SJSA1 (cell line): ENCODE measurements around the gene AHDC1. TPM values are rescaled to one million over a fixed set of nuclear protein-coding genes. Genes with fewer than 3 reads are reported as not detected.
A peak's percentile ranks its signal among the peaks of the same experiment; 100 is the strongest.

Source experiments
- DNase-seq, 2 experiments: peaks; one replicate each; pipeline ENCODE4 v3.0.0-alpha.2; 2015 to 2020; ENCODE audit warnings: low spot score in 2 of 2, low read depth in 1 of 2
- H3K27ac ChIP-seq: fragments of 250-450 bp; sonication (Bioruptor Pico); 2 replicates; pipeline ENCODE4 v1.5.1; 2020; ENCODE audit warnings: mild to moderate bottlenecking, moderate library complexity
- H3K27me3 ChIP-seq: fragments of 250-450 bp; sonication (Bioruptor Pico); replicated peaks from 2 replicates; pipeline ENCODE4 v1.5.1; 2020; ENCODE audit warnings: mild to moderate bottlenecking, moderate library complexity
- H3K36me3 ChIP-seq: fragments of 250-450 bp; sonication (Bioruptor Pico); 2 replicates; pipeline ENCODE4 v1.5.1; 2020; ENCODE audit warnings: mild to moderate bottlenecking
- H3K4me1 ChIP-seq: fragments of 250-450 bp; sonication (Bioruptor Pico); replicated peaks from 2 replicates; pipeline ENCODE4 v1.6.1; 2021; ENCODE audit warnings: mild to moderate bottlenecking
- H3K4me3 ChIP-seq: fragments of 250-450 bp; sonication (Bioruptor Pico); 2 replicates; pipeline ENCODE4 v1.5.1; 2020; ENCODE audit warnings: mild to moderate bottlenecking
- H3K9me3 ChIP-seq: fragments of 250-450 bp; sonication (Bioruptor Pico); replicated peaks from 2 replicates; pipeline ENCODE4 v1.5.1; 2020; ENCODE audit warnings: mild to moderate bottlenecking
- total RNA-seq: library from RNA; depleted of rRNA; stranded (reverse); fragments of >200 nt; shearing (Covaris generic); gene quantifications from 2 replicates; pipeline ENCODE4 v1.2.3, GENCODE V29; 2014

The AHDC1 gene
- total RNA-seq, 1 experiment from 2014 or later: 2.9 TPM

DNA sequence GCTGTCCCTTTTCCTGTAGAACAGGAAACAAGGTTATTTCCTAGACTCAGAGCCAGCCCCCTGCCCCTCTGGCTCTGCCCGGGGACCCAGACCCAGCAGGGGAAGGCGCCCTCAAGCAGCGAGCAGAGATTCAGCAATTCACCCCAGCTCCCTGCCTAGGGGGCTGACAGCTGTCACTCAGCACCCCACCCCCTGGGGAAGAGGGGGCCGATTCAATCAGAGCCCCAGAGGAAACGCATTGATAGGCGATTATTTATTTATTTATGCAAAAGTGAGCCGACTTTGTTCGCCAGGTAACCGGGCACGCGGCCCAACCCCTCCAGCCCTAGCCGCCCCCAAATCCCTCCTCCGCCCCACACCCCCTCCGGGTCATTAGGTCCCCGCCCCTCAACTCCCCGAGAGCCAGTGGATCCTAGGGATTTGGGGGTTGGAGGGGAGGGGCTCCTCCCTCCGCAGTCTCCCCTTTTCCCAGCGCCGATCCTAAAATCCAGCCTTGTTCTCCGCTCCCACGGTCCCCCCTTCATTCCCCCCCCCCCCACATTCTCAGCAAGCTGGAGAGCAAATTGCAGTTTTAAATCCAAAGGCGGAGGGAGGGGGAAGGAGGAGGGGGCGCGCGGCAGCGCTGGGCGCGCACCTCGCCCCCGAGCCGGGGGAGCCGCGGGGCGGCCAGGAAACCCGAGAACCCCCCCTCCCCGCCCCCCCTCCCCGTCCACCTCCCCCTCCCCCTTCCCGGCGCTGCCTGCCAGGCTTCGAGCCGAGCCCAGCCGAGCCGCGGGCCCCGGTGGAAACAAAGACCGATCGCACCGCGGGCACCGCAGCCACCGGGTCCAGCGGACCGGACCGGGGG is 1.3 kb downstream of the AHDC1 start:
- no peaks in the 10 kb centered on the region for H3K27me3 ChIP-seq
- H3K27ac ChIP-seq: peak overlapping the region; percentile 52
- H3K9me3 ChIP-seq: no peaks in the 10 kb centered on the region
- peak in 1 of 2 experiments; percentile 42 for DNase-seq
- peak overlapping the region; percentile 96 for H3K4me3 ChIP-seq
- H3K4me1 ChIP-seq: peaks cover 55% of the 10 kb centered on the region
- peaks cover 3% of the 10 kb centered on the region; the same call in 1 of the 2 replicates for H3K36me3 ChIP-seq

DNA sequence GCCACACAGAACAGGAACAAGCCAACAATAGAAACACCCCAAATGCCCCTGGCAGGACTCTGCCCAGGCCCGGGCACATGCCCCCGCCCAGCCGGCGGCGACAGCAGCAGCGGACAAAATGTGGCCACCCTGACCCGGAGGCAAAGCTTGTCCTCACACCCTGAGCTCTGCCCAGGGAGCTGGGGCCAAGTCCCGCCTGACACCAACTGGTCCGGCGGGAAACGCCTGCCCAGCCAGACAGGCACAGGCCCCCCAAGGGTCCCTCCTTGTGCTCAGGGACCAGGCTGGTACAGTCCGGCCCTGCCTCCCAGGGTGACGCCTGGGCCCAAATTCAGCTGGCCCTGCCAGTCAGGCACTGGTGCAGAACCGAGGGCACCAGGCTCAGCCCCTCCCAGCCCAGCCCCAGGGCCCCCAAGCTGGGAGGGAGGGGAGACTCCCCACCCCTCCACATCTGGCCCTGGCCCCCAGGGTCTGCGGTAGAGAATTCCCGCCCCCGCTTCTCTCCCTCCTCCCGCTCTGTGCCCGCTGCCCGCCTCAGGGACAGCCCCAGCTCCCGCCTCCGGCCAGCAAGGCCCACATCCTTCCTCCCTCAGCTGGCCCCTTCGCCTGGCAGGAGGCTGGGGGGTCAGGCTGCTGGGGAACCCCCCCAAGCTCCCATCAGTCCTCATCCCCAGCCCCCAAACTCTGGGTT is 2.0 kb downstream of the AHDC1 start:
- peak in 1 of 2 experiments; percentile 45 for DNase-seq
- peak overlapping the region; percentile 96 for H3K4me3 ChIP-seq
- H3K9me3 ChIP-seq: no peaks in the 10 kb centered on the region
- H3K27me3 ChIP-seq: no peaks in the 10 kb centered on the region
- H3K27ac ChIP-seq: peak overlapping the region; percentile 35; the same call in 1 of the 2 replicates
- peaks cover 3% of the 10 kb centered on the region; the same call in 1 of the 2 replicates for H3K36me3 ChIP-seq
- H3K4me1 ChIP-seq: peaks cover 56% of the 10 kb centered on the region

DNA sequence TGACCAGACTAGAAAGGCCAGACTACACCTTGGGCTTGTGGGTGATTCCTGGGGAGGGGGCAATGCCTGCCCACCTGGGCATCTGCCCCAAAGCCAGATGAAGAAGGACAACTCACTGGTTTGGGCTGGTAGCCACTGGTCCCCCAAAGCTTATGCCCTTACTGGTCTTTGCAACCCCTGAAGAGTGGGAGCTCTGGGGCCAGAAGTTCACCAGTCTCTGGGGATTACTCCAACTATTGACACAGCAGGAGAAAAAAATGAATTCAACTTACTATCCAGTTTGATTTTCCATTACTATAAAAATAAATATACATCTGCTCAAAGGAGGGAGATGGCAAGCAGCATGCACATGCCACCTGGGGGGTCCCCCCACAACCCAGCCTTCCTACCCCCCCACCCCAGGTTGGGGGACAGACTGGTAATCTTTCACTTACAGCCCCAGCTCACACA is 2.6 kb downstream of the AHDC1 start:
- DNase-seq: no peak
- H3K9me3 ChIP-seq: no peaks in the 10 kb centered on the region
- peak overlapping the region; percentile 96 for H3K4me3 ChIP-seq
- peak overlapping the region; percentile 35; the same call in 1 of the 2 replicates for H3K27ac ChIP-seq
- H3K27me3 ChIP-seq: no peaks in the 10 kb centered on the region
- peaks cover 6% of the 10 kb centered on the region for H3K36me3 ChIP-seq
- H3K4me1 ChIP-seq: peaks cover 50% of the 10 kb centered on the region

DNA sequence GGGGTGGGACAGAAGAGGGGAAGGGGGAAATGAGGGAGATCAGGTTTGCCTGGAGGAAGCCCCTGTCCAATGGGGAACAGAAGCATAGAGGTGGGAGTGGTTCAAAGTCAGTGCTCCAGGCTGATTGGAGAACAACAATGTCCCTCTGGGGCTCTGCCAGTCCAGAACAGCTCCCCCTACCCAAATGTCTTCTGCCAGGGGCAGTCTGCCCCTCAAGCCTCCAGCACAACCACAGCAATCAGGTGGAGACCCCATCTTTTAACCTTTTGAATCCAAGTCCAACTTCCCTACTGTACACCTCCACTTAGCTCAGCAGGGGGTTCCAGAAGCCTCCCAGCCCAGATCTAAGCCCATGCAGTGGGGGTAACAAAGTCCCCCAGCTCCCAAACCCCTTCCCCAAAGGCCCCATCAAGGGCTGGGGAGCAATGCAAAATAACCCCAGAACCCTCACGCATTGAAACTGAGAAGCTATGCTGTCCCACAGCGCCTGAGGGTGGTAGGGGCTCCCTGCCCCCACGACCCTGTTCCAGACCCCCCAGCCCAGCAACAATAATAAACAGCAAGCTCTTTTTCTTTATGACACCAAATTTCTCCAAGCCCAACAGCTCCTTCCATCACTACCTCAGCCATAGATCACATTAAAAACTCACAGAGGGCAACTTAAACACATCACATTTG is 3.3 kb downstream of the AHDC1 start:
- no peak overlapping the region for H3K4me3 ChIP-seq
- no peaks in the 10 kb centered on the region for H3K9me3 ChIP-seq
- H3K36me3 ChIP-seq: peaks cover 9% of the 10 kb centered on the region
- H3K27ac ChIP-seq: no peak overlapping the region
- H3K27me3 ChIP-seq: no peaks in the 10 kb centered on the region
- peaks cover 46% of the 10 kb centered on the region for H3K4me1 ChIP-seq
- DNase-seq: no peak

DNA sequence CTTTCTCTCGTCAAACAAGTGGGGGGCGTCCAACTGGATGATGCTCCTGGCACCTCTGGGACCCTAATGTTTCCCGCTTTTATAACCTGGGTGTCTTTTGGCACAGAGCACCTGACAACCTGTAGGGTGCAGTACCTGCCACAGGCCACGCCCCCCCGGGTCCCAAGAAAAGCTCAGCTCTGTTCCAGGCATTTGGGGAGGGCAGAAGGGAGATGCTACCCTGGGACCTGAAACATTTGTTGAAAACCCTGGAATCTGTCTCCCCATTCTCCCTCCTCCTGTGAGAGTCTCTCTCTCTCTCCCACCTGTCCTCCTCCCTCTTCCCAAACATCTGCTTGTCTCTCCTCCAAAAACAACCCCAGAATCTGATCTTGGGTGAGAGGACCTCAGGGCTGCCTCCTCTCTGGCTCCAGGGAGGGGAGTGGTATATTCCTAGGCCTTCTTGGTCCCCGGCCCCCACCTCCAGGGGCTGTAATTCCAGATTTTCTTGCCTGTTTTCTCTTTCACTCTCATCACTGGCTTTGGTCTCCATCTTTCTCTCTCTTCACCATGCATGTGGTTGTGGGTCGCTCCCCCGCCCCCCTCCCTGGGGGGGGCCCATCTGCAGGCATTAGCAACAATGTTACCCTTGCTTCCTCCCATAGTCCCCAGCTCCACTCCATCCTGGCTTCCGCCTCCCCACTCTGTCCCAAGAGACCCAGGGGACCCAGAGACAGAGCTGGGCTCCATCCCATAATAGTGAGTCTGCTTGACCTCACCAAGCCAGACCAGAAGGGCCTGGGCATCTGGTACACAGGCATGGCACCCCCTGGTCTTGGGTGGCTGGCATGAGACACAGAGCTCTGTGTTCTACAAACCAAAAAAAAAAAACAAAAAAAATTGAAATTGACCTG is 4.1 kb downstream of the AHDC1 start:
- no peak for DNase-seq
- no peak overlapping the region for H3K27ac ChIP-seq
- H3K9me3 ChIP-seq: no peaks in the 10 kb centered on the region
- no peak overlapping the region for H3K4me3 ChIP-seq
- peaks cover 52% of the 10 kb centered on the region for H3K4me1 ChIP-seq
- H3K27me3 ChIP-seq: no peaks in the 10 kb centered on the region
- H3K36me3 ChIP-seq: peaks cover 9% of the 10 kb centered on the region

DNA sequence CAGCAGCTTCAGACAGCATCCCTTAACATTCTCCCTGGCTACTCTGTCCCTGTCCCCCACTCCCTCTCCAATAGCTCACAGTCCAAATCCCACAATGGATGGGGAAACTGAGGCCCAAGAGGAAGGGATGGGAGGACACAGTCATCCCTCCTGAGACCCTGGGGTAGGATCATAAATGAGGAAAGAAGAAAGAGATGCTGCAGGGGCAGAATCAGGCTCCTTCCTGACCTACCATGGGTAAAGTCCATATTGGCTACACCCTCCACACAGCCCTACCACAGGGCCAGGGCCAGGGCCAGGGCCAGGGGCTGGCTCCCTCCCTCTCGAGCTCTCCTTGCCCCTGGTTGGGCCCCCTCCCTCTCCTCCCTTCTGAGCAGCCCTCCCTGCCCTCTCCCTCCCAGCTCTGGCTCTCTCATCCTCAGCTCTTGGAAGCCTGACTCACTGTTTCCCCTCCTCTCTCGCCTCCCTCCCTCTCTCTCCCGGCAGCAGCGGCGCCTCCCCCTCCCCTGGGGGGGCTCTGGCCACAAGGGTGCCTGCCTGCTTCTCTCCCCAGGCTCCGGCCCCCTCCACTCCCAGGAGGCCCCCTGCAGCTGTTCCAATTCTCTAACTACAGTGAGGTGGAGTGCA is 4.9 kb downstream of the AHDC1 start:
- DNase-seq: peak; percentile 46 to 72
- Histone ChIP-seq H3K4me3 (no peak overlapping the region), H3K36me3 (peaks cover 9% of the 10 kb centered on the region), H3K27ac (no peak overlapping the region), H3K4me1 (peaks cover 52% of the 10 kb centered on the region), H3K9me3 (no peaks in the 10 kb centered on the region), H3K27me3 (no peaks in the 10 kb centered on the region)

DNA sequence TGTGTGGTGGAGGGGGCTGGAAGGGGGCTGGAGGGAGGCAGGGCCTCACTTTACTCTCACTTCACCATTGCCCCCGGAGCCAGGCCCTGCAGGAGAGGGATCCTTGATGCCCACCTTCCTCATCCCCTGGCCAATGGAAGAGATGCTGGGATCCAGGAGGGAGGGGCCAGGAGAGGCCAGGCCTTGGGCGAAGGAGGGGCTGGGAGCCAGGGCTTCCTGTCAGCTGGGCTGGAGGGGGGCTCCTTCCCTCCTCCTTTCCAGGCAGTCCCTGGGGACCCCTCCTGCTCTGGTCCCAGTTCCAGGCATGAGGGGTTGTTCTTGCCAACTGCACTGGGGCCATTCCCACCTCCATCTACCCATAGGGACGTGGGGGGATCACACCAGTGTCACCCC is 5.7 kb downstream of the AHDC1 start:
- no peak for DNase-seq
- Histone ChIP-seq H3K27ac (no peak overlapping the region), H3K4me1 (peaks cover 52% of the 10 kb centered on the region), H3K36me3 (peaks cover 9% of the 10 kb centered on the region), H3K9me3 (no peaks in the 10 kb centered on the region), H3K27me3 (no peaks in the 10 kb centered on the region), H3K4me3 (no peak overlapping the region)

DNA sequence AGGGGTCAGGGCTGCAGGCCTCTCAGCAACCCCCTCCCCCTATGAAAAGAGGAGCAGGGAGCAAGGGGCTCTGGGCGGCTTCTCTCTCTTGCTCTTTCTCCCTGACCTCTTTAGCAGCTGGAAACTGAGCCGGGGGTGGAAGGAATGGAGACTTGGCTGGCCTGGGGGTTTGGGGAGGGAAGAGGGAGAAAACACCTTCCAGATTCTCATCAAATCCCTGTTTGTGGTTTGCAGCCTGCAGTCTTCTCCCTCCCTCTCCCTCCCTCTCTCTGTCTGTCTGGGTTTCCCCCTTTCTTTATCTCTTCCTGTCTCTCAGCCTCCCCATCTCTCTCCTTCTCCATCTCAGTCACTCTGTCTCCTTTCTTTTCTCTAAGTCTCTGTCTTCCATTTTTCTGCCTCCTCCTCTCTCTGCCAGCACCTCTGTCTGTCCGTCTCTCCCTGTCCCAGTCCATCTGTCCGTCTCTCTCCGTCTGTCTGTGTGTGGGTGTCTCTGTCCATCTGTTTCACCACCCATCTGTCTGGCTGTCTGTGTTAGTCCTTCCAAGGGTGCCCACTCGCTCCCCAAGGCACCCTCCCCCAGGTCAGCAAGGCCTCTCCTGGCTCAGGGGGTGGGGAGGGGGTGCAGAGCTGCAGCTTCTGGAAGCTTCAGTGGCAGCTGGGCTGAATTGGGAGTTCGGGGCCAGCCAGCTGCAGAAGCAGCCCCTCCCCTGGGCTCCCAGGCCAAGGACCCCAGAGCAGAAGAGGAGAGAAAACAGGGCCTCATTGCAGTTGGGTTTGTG is 6.2 kb downstream of the AHDC1 start:
- H3K9me3 ChIP-seq: no peaks in the 10 kb centered on the region
- H3K36me3 ChIP-seq: peaks cover 6% of the 10 kb centered on the region; the same call in 1 of the 2 replicates
- peaks cover 52% of the 10 kb centered on the region for H3K4me1 ChIP-seq
- DNase-seq: no peak
- H3K27ac ChIP-seq: no peak overlapping the region
- no peak overlapping the region for H3K4me3 ChIP-seq
- H3K27me3 ChIP-seq: no peaks in the 10 kb centered on the region

DNA sequence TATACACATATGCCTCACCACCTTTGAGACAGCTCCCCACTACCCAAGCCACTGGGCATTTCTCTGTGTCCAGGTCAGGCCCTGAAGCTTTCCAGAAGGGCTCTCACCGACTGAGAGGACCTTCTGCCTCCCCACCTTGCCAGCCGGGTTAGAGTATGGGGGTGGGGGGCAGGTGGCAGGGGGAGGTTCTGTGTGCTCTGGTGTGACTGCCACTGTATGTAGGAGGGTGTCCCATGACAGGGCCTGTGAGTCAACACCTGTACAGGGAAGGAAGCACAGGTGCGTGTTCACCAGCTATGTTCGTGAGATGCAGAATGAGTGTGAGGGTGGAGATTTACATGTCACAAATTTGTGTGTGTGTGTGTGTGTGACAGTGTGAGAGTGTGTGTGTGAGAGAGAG is 7.0 kb downstream of the AHDC1 start:
- H3K27ac ChIP-seq: no peak overlapping the region
- no peaks in the 10 kb centered on the region for H3K9me3 ChIP-seq
- H3K4me1 ChIP-seq: peaks cover 47% of the 10 kb centered on the region
- H3K4me3 ChIP-seq: no peak overlapping the region
- no peak for DNase-seq
- no peaks in the 10 kb centered on the region for H3K27me3 ChIP-seq
- H3K36me3 ChIP-seq: peaks cover 6% of the 10 kb centered on the region; the same call in 1 of the 2 replicates

DNA sequence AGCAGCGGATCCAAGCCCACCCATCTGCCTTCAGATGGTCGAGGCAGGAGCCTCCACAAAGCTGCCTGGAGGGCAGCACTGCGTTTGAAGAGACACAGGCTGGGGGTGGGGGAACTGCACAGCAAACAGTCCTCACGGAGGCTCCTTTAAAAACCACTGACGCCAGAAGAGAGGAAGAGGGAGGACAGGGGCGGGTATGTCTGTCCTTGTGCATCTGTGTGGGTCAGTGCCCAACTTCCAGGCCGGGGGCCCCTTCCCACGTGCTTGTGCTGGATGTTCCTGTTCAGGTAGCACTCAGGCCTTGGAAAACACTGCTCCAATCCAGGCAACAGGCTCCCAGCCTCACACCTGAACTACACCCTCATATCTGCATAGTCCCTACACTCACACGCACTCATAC is 7.7 kb downstream of the AHDC1 start:
- no peak for DNase-seq
- no peak overlapping the region for H3K4me3 ChIP-seq

DNA sequence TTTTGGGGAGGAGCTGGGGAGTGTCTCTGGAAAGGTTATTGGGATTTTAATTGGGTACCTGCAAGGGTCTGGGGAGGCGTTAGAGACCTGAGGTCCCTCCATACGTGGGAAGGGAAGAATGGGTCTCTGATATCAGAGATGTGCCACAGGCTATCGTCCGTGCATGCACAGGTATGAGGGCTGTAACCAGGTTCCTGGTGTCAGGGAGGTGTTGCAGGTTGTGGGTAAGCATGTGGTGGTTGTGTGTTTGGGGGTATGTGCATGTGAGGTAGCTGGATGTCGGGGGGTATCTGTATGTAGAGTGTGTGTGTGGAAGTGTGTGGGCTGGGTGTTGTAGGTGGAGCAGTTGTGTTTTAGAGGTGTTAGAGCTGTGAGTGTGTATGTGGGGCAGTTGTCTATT is 8.3 kb downstream of the AHDC1 start:
- DNase-seq: no peak
- H3K27me3 ChIP-seq: no peaks in the 10 kb centered on the region
- H3K4me1 ChIP-seq: peaks cover 33% of the 10 kb centered on the region
- H3K27ac ChIP-seq: no peak overlapping the region
- no peaks in the 10 kb centered on the region for H3K9me3 ChIP-seq
- peaks cover 16% of the 10 kb centered on the region; the same call in 1 of the 2 replicates for H3K36me3 ChIP-seq
- no peak overlapping the region for H3K4me3 ChIP-seq

More for the DNA sequence above, 7.7 kb downstream of the AHDC1 start:
- Histone ChIP-seq H3K4me1 (peaks cover 39% of the 10 kb centered on the region), H3K27ac (no peak overlapping the region), H3K27me3 (no peaks in the 10 kb centered on the region), H3K9me3 (no peaks in the 10 kb centered on the region), H3K36me3 (peaks cover 12% of the 10 kb centered on the region; the same call in 1 of the 2 replicates)
